ENCODE results near the gene MYO7B. TPM values are rescaled to one million over a fixed set of nuclear protein-coding genes. Genes with fewer than 3 reads are reported as not detected.
A peak's percentile ranks its signal among the peaks of the same experiment; 100 is the strongest.

MYO7B gene
- total and polyA plus RNA-seq, 2 donors (not counting 1 experiment from before 2014, with no cell fraction given): 5.0 to 68.2 TPM

GRCh38 chr2:127619203-127619590, 83.7 kb downstream of the MYO7B start:
- ATAC-seq (ENCODE audit: low read depth) (no peak), DNase-seq (no peak)
- H3K27me3 Mint-ChIP-seq: no peaks in the 10 kb centered on the region
- H3K27ac Mint-ChIP-seq: peak overlapping the region; percentile 91
- peaks cover 26 to 65% of the 10 kb centered on the region in 2 donors for H3K4me1 ChIP-seq (ENCODE audit: control insufficient read depth in 2 of 2, insufficient read depth in 2 of 2, low read length in 2 of 2)
- POLR2A ChIA-PET: interaction anchor here (0.6 to 1.2 kb wide), 3 partner anchors 11 to 133 kb away, joined by 3 to 8 read pairs (median 8); no protein-coding TSS in a partner anchor
- H3K4me3 ChIP-seq (ENCODE audit: control extremely low read depth in 1 of 5, extremely low read depth in 1 of 5, insufficient read depth in 1 of 5, low read depth in 2 of 5, low read length in 4 of 5): no peak overlapping the region
- H3K36me3 ChIP-seq (replicated peaks in 1 of 2; ENCODE audit: control extremely low read depth in 1 of 2, control insufficient read depth in 1 of 2, extremely low read depth in 1 of 2, insufficient read depth in 2 of 2, low read length in 1 of 2): no peaks in the 10 kb centered on the region
- H3K79me2 ChIP-seq (ENCODE audit: control insufficient read depth, insufficient read depth, low read length): no peaks in the 10 kb centered on the region
- no peak overlapping the region for H3K4me2 ChIP-seq (replicated peaks; ENCODE audit: low read depth, low read length, poor library complexity, severe bottlenecking)
- H3K9me3 Mint-ChIP-seq (ENCODE audit: insufficient read depth): no peaks in the 10 kb centered on the region
- peak overlapping the region; percentile 79 for H3K4me3 Mint-ChIP-seq
- peak overlapping the region in 1 of 2 donors; percentile 29 for H3K27ac ChIP-seq (ENCODE audit: low read length in 2 of 2)
- no peak overlapping the region for H3K9ac ChIP-seq (ENCODE audit: low read length)
- H3K4me1 Mint-ChIP-seq: peaks cover 80% of the 10 kb centered on the region
- CTCF ChIA-PET: interaction anchor here (0.8 kb wide), 2 partner anchors 31 to 59 kb away, joined by 4 to 6 read pairs; no protein-coding TSS in a partner anchor
- H4K20me1 ChIP-seq (ENCODE audit: control insufficient read depth, insufficient read depth, low read length, poor library complexity, severe bottlenecking): no peaks in the 10 kb centered on the region
- H2AFZ ChIP-seq (ENCODE audit: insufficient read depth, low read depth, low read length, poor library complexity, severe bottlenecking): no peak overlapping the region
- H3K9me3 ChIP-seq (ENCODE audit: control extremely low read depth in 1 of 3, control insufficient read depth in 2 of 3, insufficient read depth in 1 of 3, low read length in 2 of 3): peaks cover 0 to 4% (median 0%) of the 10 kb centered on the region in 3 donors
- TF ChIP-seq CTCF (IDR thresholded peaks at IDR 0.05) (no peak), EZH2 (IDR thresholded peaks at IDR 0.05; ENCODE audit: borderline replicate concordance, insufficient read depth, low read depth, low read length, poor library complexity, severe bottlenecking) (no peak)
- 97% methylated on average over 5 of the region's 6 CpGs for WGBS (ENCODE audit: insufficient coverage)
- intact Hi-C loops (cut with micrococcal nuclease): no loop called here
- peaks cover 0 to 3% (median 0%) of the 10 kb centered on the region in 4 experiments for H3K27me3 ChIP-seq (replicated peaks in 1 of 4; ENCODE audit: control extremely low read depth in 1 of 4, control insufficient read depth in 3 of 4, insufficient read depth in 4 of 4, low read length in 3 of 4)

All from B cell (primary cell).